Measurements from ENCODE around the gene CR1L.

GRCh38 chr1:207603777-207604176 lies 41.2 kb upstream of the CR1L start:
- TF ChIP-seq SIN3A (IDR thresholded peaks at IDR 0.05; ENCODE audit: borderline replicate concordance, insufficient read depth, low read length) (no peak), REST (IDR thresholded peaks at IDR 0.05; ENCODE audit: insufficient read depth in 1 of 2, low read depth in 2 of 2, low read length in 2 of 2) (no peak), POLR2AphosphoS5 (IDR thresholded peaks at IDR 0.05; ENCODE audit: low read depth, low read length) (no peak)
